ENCODE data around the gene GATA6.

GATA6 gene

DNA sequence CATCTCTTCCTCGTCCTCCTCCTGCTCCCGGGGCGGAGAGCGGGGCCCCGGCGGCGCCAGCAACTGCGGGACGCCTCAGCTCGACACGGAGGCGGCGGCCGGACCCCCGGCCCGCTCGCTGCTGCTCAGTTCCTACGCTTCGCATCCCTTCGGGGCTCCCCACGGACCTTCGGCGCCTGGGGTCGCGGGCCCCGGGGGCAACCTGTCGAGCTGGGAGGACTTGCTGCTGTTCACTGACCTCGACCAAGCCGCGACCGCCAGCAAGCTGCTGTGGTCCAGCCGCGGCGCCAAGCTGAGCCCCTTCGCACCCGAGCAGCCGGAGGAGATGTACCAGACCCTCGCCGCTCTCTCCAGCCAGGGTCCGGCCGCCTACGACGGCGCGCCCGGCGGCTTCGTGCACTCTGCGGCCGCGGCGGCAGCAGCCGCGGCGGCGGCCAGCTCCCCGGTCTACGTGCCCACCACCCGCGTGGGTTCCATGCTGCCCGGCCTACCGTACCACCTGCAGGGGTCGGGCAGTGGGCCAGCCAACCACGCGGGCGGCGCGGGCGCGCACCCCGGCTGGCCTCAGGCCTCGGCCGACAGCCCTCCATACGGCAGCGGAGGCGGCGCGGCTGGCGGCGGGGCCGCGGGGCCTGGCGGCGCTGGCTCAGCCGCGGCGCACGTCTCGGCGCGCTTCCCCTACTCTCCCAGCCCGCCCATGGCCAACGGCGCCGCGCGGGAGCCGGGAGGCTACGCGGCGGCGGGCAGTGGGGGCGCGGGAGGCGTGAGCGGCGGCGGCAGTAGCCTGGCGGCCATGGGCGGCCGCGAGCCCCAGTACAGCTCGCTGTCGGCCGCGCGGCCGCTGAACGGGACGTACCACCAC lies 2.1 kb downstream of the GATA6 start:
- TF ChIP-seq POLR2A (IDR thresholded peaks at IDR 0.05; ENCODE audit: low read depth, low read length), result no peak
- FAIRE-seq, result no peak
- DNase-seq (ENCODE audit: insufficient read length, low spot score), result no peak

DNA sequence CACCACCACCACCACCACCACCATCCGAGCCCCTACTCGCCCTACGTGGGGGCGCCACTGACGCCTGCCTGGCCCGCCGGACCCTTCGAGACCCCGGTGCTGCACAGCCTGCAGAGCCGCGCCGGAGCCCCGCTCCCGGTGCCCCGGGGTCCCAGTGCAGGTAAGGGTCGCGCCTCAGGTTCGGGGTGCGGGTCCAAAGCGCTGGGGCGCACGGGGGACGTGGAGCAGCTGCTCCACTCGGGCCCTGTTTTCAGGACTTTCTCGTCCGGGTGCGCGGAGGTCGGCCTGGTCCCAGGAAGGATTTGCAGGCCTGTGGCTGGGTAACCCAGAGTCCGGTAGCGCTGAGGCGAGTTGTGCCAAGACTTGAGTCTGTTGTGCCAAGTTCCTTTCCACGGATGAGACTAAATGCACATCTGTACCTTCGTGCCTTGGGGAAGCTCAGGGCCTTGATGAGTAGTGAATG lies 2.8 kb downstream of the GATA6 start:
- TF ChIP-seq POLR2A (IDR thresholded peaks at IDR 0.05; ENCODE audit: low read depth, low read length), result no peak
- FAIRE-seq (no peak), DNase-seq (ENCODE audit: insufficient read length, low spot score) (no peak)

DNA sequence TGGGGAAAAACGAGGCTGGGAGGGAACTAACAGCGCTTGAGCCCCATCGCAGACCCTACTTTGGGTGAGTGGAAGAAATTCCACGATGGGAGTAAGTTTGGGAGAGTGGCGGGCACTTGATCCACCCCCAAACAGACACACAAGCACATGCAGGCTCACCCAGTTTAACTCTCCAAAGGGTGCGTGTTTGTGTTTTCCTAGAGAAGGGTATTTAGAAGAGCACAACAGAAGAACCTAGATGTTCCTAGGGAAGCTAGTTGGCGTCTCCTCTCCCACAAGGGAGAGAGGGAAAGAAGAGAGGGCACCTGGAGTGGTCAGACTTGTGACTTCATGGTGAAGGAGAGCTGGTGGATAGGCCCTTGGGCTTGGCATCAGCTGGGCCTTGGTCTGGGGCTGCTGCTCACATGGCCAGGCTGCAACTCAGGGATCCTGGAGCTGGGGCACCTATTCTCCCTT lies 3.2 kb downstream of the GATA6 start:
- TF ChIP-seq POLR2A (IDR thresholded peaks at IDR 0.05; ENCODE audit: low read depth, low read length), result no peak
- FAIRE-seq, result no peak
- DNase-seq (ENCODE audit: insufficient read length, low spot score), result no peak

DNA sequence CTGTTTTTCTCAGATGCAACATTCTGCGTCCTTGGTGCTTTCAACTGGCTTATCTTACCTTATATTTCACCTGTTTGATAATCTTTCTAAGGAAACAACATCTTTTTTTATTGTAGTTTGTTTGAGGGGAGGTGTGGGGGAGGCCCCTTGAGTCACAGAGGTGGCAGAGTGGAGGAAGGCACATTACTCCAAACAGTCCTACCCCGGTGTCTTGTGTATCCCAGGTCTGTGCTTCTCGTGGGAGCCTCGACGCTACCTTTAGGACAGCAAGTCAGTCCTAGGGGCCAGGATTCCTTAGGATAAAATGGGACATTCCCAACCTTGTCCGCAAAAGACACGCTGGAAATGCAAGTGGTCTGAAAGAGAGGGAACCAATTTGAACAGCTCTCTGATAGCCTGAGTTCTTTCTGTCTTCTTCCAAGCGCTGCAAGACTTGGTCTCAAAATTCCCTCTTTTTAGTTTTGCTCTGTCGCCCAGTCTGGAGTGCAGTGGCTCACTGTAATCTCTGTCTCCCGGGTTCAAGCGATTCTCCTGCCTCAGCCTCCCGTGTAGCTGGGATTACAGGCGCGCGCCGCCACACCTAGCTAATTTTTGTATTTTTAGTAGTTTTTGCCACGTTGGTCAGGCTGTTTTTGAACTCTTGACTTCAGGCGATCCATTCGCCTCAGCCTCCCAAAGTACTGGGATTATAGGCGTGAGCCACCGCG lies 4.0 kb downstream of the GATA6 start:
- no peak for TF ChIP-seq POLR2A (IDR thresholded peaks at IDR 0.05; ENCODE audit: low read depth, low read length)
- DNase-seq (ENCODE audit: insufficient read length, low spot score), result no peak
- FAIRE-seq, result no peak

DNA sequence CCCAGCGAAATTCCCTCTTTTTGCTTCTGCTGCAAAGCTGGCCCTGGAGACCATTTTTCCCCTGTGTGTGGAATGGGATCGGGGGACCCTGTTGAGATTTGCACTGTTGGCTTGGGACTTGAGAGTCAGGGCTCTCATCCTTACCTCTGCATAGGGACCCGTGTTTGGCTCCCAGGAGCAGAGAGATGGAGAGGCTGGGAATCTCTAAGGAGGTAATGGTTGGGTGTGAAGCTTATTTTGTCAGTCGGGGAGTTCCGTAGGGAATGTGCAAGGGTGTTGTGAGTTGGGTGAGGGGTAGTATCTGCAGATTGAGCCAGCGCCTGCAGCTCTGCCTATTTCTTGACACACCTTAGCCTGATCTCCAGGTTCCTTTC lies 4.5 kb downstream of the GATA6 start:
- no peak for TF ChIP-seq POLR2A (IDR thresholded peaks at IDR 0.05; ENCODE audit: low read depth, low read length)
- DNase-seq (ENCODE audit: insufficient read length, low spot score) (no peak), FAIRE-seq (no peak)

DNA sequence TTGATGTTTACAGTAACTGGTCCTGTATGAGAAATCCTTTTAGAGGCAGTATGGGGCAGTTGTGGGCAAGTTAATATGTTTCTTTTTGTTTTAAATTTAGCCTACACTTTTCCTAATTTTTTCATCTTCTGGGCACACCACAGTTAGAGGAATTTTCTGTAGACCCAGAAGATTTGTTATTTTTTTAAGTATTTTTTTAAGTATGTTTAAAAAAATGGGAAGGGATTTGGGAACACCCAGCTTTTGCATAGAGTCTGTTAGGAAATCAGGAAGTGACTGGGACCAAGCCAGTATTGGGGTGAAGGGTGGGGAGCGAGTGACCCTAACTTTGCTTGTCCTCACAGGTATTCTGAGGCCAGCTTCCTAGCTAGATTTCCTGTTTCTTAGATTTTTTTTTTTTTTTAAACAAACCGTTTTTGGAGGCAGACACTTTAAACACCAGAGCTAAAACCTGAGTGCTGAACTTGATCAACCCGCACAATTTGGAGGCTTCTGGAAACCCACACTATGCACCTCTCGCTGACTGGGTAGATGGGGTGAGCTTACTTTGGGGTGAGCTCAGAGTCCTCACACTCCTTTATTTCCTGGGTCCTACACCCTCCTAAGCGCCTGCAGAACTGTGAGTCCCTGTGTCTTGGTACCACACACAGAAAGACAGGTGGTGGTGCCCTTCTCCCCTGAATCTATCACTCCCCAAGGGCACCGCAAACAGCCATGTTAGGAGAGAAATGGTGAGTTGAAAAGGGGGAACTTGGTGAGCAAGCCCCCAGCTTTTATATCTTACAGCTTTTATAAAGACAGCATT lies 5.2 kb downstream of the GATA6 start:
- no peak for FAIRE-seq
- no peak for DNase-seq (ENCODE audit: insufficient read length, low spot score)
- TF ChIP-seq POLR2A (IDR thresholded peaks at IDR 0.05; ENCODE audit: low read depth, low read length), result no peak

DNA sequence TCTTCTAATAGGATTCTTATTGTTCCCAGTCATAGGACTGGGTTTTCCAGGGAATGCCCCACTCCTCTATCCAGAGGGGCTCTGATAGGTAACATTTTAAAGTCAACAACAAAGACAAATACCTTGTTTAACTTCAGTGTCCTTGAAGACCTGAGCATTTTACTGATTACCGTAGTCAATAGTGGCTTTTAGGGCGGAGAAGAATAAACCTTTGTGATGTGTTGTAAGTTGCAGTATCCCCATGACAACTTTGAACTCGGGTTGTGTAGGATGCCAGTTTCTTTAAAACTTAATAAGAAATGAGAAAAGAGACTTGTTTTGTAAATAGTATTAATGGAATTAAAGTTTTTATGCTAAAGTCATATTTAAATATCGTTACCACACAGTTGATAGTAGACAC lies 6.0 kb downstream of the GATA6 start:
- DNase-seq (ENCODE audit: insufficient read length, low spot score) (no peak), FAIRE-seq (no peak)
- TF ChIP-seq POLR2A (IDR thresholded peaks at IDR 0.05; ENCODE audit: low read depth, low read length), result no peak

DNA sequence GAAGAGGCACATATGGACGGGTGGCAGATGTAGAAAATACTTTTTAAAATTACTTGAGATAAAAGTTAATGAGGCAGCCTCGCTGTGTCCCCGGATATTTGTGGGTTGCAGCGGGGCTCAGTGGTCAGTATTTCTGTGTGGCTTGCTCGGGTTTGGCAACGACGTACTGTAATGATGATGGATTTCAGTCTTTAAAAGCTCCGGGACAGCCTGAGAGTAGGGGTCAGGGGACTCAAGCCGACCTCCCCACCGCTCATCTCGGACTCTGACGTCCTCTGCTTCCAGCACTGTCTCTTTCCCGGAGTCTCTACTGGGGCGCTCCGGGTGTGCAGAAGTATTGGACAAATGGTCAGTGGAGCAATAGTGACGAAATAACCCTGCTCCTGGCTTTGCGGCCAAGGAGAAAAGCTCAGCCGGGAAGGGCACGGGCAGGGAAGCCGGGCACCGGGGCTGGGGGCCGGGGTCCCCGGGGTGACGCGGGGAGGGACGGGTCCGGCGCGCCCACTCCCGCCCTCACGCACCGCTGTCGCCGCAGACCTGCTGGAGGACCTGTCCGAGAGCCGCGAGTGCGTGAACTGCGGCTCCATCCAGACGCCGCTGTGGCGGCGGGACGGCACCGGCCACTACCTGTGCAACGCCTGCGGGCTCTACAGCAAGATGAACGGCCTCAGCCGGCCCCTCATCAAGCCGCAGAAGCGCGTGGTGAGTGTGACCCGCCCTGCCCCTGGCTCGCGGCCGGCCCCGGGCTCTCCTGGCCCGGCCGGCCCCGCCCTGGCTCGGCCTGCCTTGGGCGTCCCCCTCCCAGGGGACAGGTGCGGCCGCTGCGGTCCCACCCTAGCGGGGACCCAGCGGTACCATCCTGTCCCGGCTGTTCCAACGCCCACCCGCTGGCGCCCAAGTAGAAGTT lies 7.3 kb downstream of the GATA6 start:
- DNase-seq (ENCODE audit: insufficient read length, low spot score), result no peak
- TF ChIP-seq POLR2A (IDR thresholded peaks at IDR 0.05; ENCODE audit: low read depth, low read length), result no peak
- FAIRE-seq, result no peak

DNA sequence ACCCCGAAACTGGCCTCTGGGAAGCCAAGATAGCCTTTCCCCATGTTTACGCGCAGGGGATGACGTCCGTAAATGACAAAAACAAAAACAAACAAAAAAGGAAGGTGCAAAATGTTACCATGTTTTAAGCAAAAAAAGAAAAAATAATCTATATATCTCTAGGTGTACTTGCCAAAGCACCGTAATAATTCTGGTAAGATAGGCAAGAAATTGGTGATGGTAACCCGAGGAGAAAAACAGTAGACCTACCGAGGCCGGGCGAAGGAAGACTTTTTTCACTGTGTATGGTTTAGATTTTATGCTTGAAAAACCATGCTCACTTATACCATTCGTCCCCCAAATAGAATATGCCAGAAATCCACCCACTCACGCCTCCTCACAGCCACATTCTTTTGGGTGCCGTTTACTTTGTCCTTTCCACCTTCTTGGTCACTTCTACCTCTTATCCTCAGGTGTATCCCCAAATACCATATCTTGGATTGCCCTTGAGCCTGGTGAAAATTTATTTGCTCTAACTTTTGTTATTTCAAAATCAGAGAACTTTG lies 8.0 kb downstream of the GATA6 start:
- DNase-seq (ENCODE audit: insufficient read length, low spot score), result no peak
- FAIRE-seq, result no peak
- TF ChIP-seq POLR2A (IDR thresholded peaks at IDR 0.05; ENCODE audit: low read depth, low read length), result no peak

DNA sequence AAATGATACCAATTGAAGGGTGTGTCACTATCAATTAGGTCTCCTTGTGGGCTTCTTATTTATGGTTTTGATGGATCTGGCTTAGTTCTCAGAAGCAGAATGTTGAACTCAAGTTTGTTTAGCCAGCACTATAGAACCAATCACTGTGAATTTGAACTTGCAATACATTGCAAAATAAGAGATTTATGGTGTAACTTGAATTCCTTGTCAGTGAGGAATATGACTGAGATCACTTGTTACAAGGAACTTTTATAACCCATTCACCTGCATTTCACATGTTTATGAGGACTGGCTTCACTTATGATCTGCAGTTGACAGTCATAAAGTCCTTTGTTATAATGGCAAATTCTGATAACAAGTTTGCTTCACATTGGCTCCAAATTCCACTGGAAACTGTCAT lies 9.8 kb downstream of the GATA6 start:
- no peak for FAIRE-seq
- no peak for DNase-seq (ENCODE audit: insufficient read length, low spot score)
- no peak for TF ChIP-seq POLR2A (IDR thresholded peaks at IDR 0.05; ENCODE audit: low read depth, low read length)

DNA sequence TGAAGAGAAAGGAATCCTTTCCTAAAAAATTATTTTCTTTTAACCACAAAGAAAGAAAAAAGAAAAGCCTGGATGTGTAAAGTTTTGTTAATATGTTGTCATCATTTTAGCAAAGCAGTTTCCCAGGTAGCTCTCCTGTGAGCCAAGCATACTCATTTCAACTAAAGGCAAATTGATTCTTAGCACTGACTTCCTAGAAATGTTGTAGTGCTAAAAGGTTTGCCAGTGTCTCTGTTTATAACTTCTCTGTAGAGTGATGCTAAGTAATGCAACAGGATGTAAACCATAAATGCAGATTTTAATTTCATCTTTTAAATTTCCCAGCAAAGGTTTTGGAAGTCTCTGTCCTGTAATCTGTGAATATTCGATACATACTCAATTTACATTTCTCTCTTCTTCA lies 10.2 kb downstream of the GATA6 start:
- FAIRE-seq, result no peak
- DNase-seq (ENCODE audit: insufficient read length, low spot score), result no peak
- TF ChIP-seq POLR2A (IDR thresholded peaks at IDR 0.05; ENCODE audit: low read depth, low read length), result no peak

DNA sequence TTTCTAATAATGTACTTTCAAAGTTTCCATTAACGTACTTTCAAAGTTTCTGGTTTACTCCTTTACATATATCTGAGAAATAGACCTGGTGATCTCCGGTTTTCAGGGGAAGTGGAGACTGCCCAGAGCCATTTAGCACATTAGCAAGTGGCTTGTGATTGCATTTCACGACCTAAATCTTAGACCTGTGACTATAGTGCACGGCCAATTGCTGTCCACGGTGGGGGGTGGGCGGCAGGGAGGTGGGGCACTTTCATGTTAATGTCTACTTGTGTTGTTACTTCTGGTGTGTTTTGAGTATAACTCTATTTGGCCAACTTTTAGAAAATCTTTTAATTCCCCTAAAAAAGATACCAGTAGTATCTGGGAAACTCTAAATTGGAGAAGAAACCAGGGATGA lies 11.3 kb downstream of the GATA6 start:
- no peak for FAIRE-seq
- no peak for DNase-seq (ENCODE audit: insufficient read length, low spot score)
- no peak for TF ChIP-seq POLR2A (IDR thresholded peaks at IDR 0.05; ENCODE audit: low read depth, low read length)

Data from H54 (cell line).